ENCODE results near the gene IFNA5.

Gene IFNA5

GRCh38 chr9:21265421-21266189 is 39.5 kb downstream of the IFNA5 start:
- no peaks in the 10 kb centered on the region for H3K27me3 ChIP-seq (ENCODE audit: control insufficient read depth in 5 of 5, insufficient read depth in 4 of 5, low read length in 5 of 5)
- H3K9ac ChIP-seq (ENCODE audit: low read length in 5 of 5) = no peak overlapping the region
- H3K36me3 ChIP-seq (ENCODE audit: control insufficient read depth in 5 of 5, insufficient read depth in 5 of 5, low read length in 5 of 5) = no peaks in the 10 kb centered on the region
- no peaks in the 10 kb centered on the region for H3K4me1 ChIP-seq (ENCODE audit: control insufficient read depth in 5 of 5, insufficient read depth in 5 of 5, low read length in 5 of 5)
- no peaks in the 10 kb centered on the region for H3K9me3 ChIP-seq (ENCODE audit: control insufficient read depth in 5 of 5, low read length in 5 of 5)
- H3K27ac ChIP-seq (ENCODE audit: low read depth, low read length) = no peak overlapping the region
- H3K4me3 ChIP-seq (ENCODE audit: low read depth in 1 of 5, low read length in 5 of 5) = no peak overlapping the region

- H3K9ac ChIP-seq (ENCODE audit: low read length in 5 of 5) = no peak overlapping the region
- peaks cover 0 to 8% (median 0%) of the 10 kb centered on the region in 5 donors for H3K4me1 ChIP-seq (ENCODE audit: control insufficient read depth in 5 of 5, insufficient read depth in 5 of 5, low read length in 5 of 5)
- H3K27me3 ChIP-seq (ENCODE audit: control insufficient read depth in 5 of 5, insufficient read depth in 4 of 5, low read length in 5 of 5) = peaks cover 0 to 3% (median 0%) of the 10 kb centered on the region in 5 donors
- H3K27ac ChIP-seq (ENCODE audit: low read depth, low read length) = no peak overlapping the region
- H3K4me3 ChIP-seq (ENCODE audit: low read depth in 1 of 5, low read length in 5 of 5) = no peak overlapping the region
- H3K36me3 ChIP-seq (ENCODE audit: control insufficient read depth in 5 of 5, insufficient read depth in 5 of 5, low read length in 5 of 5) = no peaks in the 10 kb centered on the region
- no peaks in the 10 kb centered on the region for H3K9me3 ChIP-seq (ENCODE audit: control insufficient read depth in 5 of 5, low read length in 5 of 5)
Measured at GRCh38 chr9:21255538-21256212, 49.4 kb downstream of the IFNA5 start.

All from subcutaneous abdominal adipose tissue (tissue), 5 donors.